ENCODE results near the gene FRMPD4. TPM values are rescaled to one million over a fixed set of nuclear protein-coding genes. Genes with fewer than 3 reads are reported as not detected.

The FRMPD4 gene
- total RNA-seq, 1 experiment from 2014 or later = 0.24 TPM

- H4K20me1 ChIP-seq (ENCODE audit: control insufficient read depth, insufficient read depth, insufficient read length) = no peaks in the 10 kb centered on the region
- no peaks in the 10 kb centered on the region for H3K4me1 ChIP-seq (ENCODE audit: insufficient read depth, low read length)
- no peak overlapping the region for H3K23ac ChIP-seq (ENCODE audit: insufficient read length, low read depth, low read length)
- no peak overlapping the region for H3T11ph ChIP-seq (ENCODE audit: low read length)
- Mint-ChIP-seq H3K9me3 (peaks cover 55 to 58% of the 10 kb centered on the region in 2 experiments), H3K4me1 (peaks cover 5 to 8% of the 10 kb centered on the region in 2 experiments), H3K36me3 (ENCODE audit: insufficient read depth in 1 of 3, low read depth in 3 of 3) (no peaks in the 10 kb centered on the region; a peak in 3 of 7 replicates), H3K27me3 (ENCODE audit: low read depth) (peaks cover 56% of the 10 kb centered on the region), H3K4me3 (no peak overlapping the region), H3K27ac (no peak overlapping the region)
- H2BK15ac ChIP-seq (ENCODE audit: low read depth, low read length) = no peak overlapping the region
- no peak overlapping the region for H2BK5ac ChIP-seq (ENCODE audit: insufficient read length, low read length)
- H2BK20ac ChIP-seq (ENCODE audit: low read depth, low read length, poor library complexity, severe bottlenecking) = no peak overlapping the region
- no peak overlapping the region for H3K14ac ChIP-seq (ENCODE audit: insufficient read depth, low read length)
- H3K23me2 ChIP-seq (ENCODE audit: insufficient read length, low read depth, low read length, poor library complexity, severe bottlenecking) = peaks cover 5% of the 10 kb centered on the region
- H3K27me3 ChIP-seq (ENCODE audit: insufficient read depth, low read length) = peaks cover 4% of the 10 kb centered on the region; the same call in 1 of the 2 replicates
- no peak overlapping the region for H3K56ac ChIP-seq (ENCODE audit: insufficient read length, low read depth, low read length)
- TF ChIP-seq, protein P1, sequence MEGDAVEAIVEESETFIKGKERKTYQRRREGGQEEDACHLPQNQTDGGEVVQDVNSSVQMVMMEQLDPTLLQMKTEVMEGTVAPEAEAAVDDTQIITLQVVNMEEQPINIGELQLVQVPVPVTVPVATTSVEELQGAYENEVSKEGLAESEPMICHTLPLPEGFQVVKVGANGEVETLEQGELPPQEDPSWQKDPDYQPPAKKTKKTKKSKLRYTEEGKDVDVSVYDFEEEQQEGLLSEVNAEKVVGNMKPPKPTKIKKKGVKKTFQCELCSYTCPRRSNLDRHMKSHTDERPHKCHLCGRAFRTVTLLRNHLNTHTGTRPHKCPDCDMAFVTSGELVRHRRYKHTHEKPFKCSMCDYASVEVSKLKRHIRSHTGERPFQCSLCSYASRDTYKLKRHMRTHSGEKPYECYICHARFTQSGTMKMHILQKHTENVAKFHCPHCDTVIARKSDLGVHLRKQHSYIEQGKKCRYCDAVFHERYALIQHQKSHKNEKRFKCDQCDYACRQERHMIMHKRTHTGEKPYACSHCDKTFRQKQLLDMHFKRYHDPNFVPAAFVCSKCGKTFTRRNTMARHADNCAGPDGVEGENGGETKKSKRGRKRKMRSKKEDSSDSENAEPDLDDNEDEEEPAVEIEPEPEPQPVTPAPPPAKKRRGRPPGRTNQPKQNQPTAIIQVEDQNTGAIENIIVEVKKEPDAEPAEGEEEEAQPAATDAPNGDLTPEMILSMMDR (conservative IDR thresholded peaks at IDR 0.05) = no peak
- no peak overlapping the region for H4K8ac ChIP-seq (replicated peaks; ENCODE audit: insufficient read length, low read depth, low read length)
- no peaks in the 10 kb centered on the region for H3K9me3 ChIP-seq (ENCODE audit: control insufficient read depth, low read depth, low read length)
- H2AK5ac ChIP-seq (ENCODE audit: insufficient read length, low read length) = no peak overlapping the region
- no peak for DNase-seq
- no CpG with 5 or more reads among the region's 4 CpGs for WGBS (ENCODE audit: extremely low coverage, insufficient read length, low lambda C conversion rate)
- H3K9ac ChIP-seq (ENCODE audit: extremely low read depth, insufficient read length, low read length) = no peak overlapping the region
- H3K4ac ChIP-seq (ENCODE audit: low read depth, low read length) = no peak overlapping the region
- H2BK120ac ChIP-seq (ENCODE audit: low read depth, low read length, poor library complexity, severe bottlenecking) = no peak overlapping the region
- no peaks in the 10 kb centered on the region for H3K79me2 ChIP-seq (ENCODE audit: insufficient read depth, low read length)
- no peaks in the 10 kb centered on the region for H3K79me1 ChIP-seq (ENCODE audit: insufficient read depth, low read depth, low read length, poor library complexity, severe bottlenecking)
- no peak overlapping the region for H2AFZ ChIP-seq (ENCODE audit: low read length)
- no peak overlapping the region for H3K27ac ChIP-seq (ENCODE audit: insufficient read length, low read depth, low read length)
- H4K91ac ChIP-seq (ENCODE audit: insufficient read length, low read depth, low read length) = no peak overlapping the region
- no peak overlapping the region for H4K5ac ChIP-seq (ENCODE audit: insufficient read length, low read depth, low read length)
- no peak overlapping the region for H2BK12ac ChIP-seq (ENCODE audit: insufficient read length, low read depth, low read length)
- no peak overlapping the region for H3K18ac ChIP-seq (ENCODE audit: insufficient read length, low read depth, low read length)
- no peak overlapping the region for H3K4me2 ChIP-seq (ENCODE audit: insufficient read depth, insufficient read length, low read length)
Observed at GRCh38 chrX:12139934-12140611, 1.8 kb downstream of the FRMPD4 start.

Data from H9 (cell line).